ENCODE results near the gene TMEM120B.
A peak's percentile ranks its signal among the peaks of the same experiment; 100 is the strongest.
"Not testable (repeated sequence)": the region's sequence is repeated elsewhere in the genome, so short reads cannot be mapped to it uniquely, and the experiment has no call there.

The TMEM120B gene

DNA sequence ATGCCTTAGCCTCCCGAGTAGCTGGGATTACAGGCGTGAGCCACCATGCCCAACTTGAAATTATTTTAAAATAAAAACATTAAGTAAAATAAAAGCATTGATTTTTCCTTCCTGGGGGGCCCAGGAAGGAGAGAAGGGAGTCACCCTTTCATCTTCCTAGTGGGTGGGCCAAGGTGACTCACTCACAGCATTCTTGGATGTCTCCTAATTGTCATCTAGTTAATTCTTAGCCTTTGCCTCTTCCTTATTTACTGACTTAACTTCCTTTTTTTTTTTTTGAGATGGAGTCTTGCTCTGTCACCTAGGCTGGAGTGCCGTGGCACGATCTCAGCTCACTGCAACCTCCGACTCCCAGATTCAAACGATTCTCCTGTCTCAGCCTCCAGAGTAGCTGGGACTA lies 29.2 kb downstream of the TMEM120B start:
- no peak for DNase-seq (ENCODE audit: low read depth in 2 of 3, low spot score in 1 of 3)

DNA sequence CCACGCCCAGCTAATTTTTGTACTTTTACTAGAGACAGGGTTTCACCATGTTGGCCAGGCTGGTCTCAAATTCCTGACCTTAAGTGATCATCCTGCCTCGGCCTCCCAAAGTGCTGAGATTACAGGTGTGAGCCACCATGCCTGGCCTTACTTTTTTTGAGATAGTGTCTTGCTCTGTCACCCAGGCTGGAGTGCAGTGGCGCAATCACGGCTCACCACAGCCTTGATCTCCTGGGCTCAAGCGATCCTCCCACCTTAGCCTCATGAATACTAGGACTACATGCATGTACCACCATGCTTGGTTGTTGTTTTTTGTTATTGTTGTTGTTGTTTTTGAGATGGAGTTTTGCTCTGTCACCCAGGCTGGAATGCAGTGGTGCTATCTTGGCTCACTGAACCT lies 33.0 kb downstream of the TMEM120B start:
- DNase-seq (ENCODE audit: low read depth in 2 of 3, low spot score in 1 of 3), result not testable (repeated sequence)

- DNase-seq (ENCODE audit: low read depth in 2 of 3, low spot score in 1 of 3), result no peak
Measured at GRCh38 chr12:121748218-121748570, 35.6 kb downstream of the TMEM120B start.

DNA sequence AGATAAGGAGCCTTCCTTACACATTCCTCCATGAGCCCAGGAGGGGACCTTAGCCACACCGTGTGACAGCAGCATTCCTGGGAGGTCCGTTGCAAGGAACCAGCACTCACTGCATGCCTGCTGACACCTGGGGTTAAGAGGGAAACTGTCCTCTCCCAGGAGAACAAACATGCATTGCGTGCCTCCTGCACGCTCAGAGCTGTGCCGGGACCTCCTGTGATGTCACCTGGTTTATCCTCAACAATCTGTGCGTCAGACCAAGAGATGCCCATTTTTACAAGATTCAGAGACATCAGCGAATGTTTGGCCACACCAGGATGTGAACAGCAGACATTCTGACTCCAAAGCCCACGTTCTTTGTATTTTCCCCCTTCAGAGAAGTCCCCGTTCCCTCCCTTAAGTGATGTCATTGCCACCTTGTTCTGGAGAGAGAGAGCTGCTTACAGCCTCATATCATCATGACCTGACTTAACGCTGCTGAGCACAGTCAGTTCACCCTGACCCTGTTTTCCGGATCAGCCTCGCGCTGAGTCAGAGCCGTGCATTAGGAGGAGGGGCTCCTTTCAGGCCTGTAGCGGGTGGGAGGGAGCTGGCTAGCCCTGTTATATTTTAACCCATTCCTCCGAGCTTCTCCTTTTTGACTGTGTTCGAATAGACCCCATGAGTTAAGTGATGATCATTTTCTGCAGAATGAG lies 36.2 kb downstream of the TMEM120B start:
- peak in 1 of 3 donors; percentile 8 for DNase-seq (ENCODE audit: low read depth in 2 of 3, low spot score in 1 of 3)

DNA sequence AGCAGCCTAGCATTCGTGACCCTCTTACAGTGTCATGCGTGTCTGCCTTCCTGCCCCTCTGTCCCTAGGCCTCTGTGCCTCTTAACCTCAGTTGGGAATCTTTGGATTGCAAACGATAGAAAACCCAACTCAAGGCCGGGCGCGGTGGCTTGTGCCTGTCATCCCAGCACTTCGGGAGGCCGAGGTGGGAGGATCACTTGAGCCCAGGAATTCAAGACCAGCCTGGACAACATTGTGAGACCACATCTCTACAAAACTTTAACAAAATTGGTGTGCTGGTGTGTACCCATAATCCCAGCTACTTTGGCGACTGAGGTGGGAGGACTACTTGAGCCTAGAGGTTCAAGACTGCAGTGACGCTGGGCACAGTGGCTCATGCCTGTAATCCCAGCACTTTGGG lies 36.7 kb downstream of the TMEM120B start:
- no peak for DNase-seq (ENCODE audit: low read depth in 2 of 3, low spot score in 1 of 3)

DNA sequence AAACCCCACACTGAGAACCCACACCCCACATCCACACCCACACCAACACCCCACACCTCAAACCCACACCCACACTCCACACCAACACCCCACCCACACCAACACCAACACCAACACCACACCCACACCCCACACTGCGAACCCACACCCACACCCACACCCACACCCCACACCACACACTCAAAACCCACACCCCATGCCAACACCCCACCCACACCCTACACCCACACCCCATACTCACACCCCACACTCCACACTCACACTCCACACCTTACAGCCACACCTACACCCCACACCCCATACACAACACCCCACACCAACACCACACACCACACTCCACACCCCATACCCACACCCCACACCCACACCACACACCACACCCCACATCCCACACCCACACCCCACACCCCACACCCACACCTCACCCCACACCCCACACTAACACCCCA lies 38.0 kb downstream of the TMEM120B start:
- no peak for DNase-seq (ENCODE audit: low read depth in 2 of 3, low spot score in 1 of 3)

- no peak for DNase-seq (ENCODE audit: low read depth in 2 of 3, low spot score in 1 of 3)
Measured at GRCh38 chr12:121751034-121751433, 38.5 kb downstream of the TMEM120B start.

DNA sequence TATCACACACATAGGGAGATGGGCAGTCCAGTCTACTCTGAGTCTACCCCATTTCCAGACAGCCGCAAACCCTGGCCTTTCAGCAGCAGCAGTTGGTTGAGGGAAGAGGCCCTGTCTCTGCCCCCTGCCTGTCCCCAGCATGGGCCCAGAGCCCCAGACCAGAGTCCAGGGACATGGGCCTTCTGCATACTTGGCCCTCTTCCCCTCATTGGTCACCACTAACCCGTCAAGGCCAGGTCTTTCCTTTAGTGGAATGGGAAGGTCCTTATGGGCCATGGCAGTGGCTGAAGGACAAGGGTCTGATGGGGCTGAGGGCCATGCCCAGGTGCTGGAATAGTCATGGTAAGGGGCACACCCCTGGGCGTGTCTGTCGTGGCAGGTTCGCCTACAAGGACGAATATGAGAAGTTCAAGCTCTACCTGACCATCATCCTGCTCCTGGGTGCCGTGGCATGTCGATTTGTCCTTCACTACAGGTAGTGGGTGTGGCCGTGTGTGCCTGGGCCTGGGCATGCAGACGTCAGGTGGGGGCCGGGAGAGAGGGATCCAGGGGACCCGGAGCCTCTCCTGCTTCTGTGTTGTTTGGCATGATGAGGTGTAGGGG lies 39.3 kb downstream of the TMEM120B start:
- no peak for DNase-seq (ENCODE audit: low read depth in 2 of 3, low spot score in 1 of 3)

- DNase-seq (ENCODE audit: low read depth in 2 of 3, low spot score in 1 of 3), result no peak
Measured at GRCh38 chr12:121753844-121754264, 41.3 kb downstream of the TMEM120B start.

DNA sequence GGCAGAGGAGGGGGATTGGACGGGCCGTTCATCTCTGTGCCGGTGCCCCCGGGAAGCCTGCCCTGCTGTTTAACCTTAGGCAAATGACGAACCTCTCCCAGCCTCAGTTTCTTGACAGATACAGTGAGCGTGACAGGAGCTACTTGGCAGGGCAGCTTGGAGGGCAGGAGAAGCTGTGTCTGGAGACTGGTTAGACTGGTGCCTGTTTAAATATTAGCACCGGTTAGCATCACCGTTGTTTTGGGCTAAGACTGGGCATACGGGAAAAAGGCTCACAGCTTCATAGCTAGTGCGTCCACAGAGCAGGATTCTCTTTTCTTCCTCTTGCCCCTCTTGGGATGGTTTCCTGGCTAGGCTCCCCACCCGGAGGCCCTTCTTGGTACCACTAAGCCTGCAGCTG lies 42.3 kb downstream of the TMEM120B start:
- no peak for DNase-seq (ENCODE audit: low read depth in 2 of 3, low spot score in 1 of 3)

- DNase-seq (ENCODE audit: low read depth in 2 of 3, low spot score in 1 of 3), result no peak
Measured at GRCh38 chr12:121755591-121755990, 43.0 kb downstream of the TMEM120B start.

GRCh38 chr12:121758536-121758935 lies 46.0 kb downstream of the TMEM120B start:
- DNase-seq (ENCODE audit: low read depth in 2 of 3, low spot score in 1 of 3), result not testable (repeated sequence)

DNA sequence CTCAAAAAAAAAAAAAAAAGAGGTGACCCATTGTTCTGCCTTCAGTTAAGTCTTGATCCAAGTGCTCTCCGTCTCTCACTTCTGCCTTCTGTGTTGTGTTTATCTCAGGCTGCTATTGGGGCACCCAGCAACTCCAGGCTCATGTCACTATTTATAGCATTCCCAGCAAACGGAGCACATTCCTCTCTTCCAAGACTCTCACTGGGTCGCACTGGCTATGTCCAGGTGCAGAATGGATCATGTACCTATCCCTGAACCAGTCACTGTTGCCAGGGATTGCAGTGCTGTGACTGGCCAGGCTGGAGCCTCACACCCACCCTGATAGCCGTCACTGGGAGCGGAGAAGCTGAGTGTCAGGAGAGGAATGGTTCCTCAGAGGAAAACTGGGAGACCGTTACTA lies 49.7 kb downstream of the TMEM120B start:
- no peak for DNase-seq (ENCODE audit: low read depth in 2 of 3, low spot score in 1 of 3)

GRCh38 chr12:121764808-121765207 lies 52.3 kb downstream of the TMEM120B start:
- no peak for DNase-seq (ENCODE audit: low read depth in 2 of 3, low spot score in 1 of 3)

GRCh38 chr12:121765573-121765972 lies 53.0 kb downstream of the TMEM120B start:
- DNase-seq (ENCODE audit: low read depth in 2 of 3, low spot score in 1 of 3), result no peak

- no peak for DNase-seq (ENCODE audit: low read depth in 2 of 3, low spot score in 1 of 3)
Measured at GRCh38 chr12:121766290-121767039, 53.9 kb downstream of the TMEM120B start.

GRCh38 chr12:121767525-121768016 lies 55.0 kb downstream of the TMEM120B start:
- no peak for DNase-seq (ENCODE audit: low read depth in 2 of 3, low spot score in 1 of 3)

DNA sequence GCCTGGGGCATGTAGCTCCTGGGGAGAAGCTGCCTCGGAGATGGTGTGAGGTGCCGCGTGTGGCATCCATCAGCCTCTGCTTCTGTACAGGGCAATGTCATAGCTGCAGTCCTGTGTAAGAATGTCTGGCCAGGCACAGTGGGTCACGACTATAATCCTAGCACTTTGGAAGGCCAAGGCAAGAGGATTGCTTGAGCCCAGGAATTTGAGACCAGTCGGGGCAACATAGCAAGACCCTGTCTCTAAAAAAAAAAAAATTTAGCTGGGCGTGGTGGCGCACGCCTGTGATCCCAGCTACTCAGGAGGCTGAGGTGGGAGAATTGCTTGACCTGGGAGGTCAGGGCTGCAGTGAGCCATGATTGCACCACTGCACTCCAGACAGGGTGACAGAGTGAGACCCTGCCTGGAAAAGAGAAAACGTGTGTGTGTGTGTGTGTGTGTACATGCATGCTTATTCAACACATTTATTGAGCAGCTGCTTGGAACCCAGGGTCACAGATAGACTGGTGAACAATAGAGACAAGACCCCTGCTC lies 56.8 kb downstream of the TMEM120B start:
- DNase-seq (ENCODE audit: low read depth in 2 of 3, low spot score in 1 of 3), result no peak

DNA sequence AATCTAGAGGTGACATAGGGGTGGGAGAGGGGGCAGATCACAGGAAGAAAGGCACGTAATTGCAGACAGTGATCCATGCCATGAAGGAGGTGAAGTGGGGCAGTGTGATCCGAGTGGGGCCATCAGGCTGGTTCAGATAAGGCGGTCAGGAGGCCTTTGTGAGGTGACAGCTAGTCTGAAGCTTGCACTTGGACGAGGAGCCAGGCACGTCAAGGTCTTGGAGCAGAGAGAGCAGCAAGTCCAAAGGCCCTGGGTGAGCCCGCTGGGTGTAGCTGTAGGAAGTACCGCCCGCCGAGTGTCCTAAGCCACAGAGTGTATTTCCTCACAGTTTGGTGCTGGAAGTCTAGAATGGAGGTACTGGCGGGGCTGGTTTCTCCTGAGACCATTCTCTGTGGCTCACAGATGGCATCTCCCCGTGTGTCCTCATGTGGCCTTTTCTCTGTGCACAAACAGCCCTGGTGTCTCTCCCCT lies 57.3 kb downstream of the TMEM120B start:
- DNase-seq (ENCODE audit: low read depth in 2 of 3, low spot score in 1 of 3), result no peak

- no peak for DNase-seq (ENCODE audit: low read depth in 2 of 3, low spot score in 1 of 3)
Measured at GRCh38 chr12:121770388-121770787, 57.8 kb downstream of the TMEM120B start.

DNA sequence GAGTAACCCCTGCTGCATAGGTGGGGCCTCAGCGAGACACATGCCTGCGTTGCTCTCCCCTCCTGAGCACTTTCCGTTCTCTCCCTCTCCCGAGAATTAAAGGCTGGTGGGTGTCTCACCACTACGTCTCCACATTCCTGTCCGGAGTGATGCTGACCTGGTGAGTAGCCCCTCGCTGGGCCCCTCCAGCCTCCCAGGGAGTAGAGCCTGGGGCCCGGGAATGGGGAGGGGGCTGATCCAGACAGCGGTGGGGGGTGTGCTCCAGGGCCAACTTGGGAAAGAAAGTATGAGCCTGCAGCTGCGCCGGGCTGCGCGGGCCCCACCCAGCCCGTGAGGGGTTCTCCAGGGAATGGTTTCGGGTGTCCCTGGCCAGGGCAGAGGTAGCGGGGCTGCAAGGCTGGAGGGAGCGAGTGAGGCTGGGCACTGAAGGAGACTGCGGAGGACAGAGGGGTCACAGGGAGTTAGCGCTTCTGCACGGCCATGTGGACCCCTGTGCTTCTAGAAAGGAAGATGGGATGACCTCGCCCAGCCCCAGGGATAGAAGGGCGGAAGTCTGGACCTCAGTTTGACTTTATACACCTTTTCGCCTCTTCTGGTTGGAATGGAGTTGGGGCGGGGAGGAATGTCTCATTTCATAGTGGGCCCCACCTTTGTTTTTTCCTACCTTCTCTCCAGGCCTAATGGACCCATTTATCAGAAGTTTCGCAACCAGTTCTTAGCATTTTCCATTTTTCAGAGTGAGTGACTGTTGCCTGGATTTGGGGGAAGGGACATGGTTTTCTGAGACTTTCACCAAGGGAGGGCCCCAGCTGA lies 58.5 kb downstream of the TMEM120B start:
- DNase-seq (ENCODE audit: low read depth in 2 of 3, low spot score in 1 of 3), result no peak

All from stimulated activated CD4-positive, alpha-beta T cell treated with anti-CD3 and anti-CD28 coated beads, Interleukin-12 subunit alpha, Interleukin-12 subunit beta, amount 100 ng/mL, for 48 hours (primary cell).